Measurements from ENCODE around the gene UBL4B. TPM values are rescaled to one million over a fixed set of nuclear protein-coding genes. Genes with fewer than 3 reads are reported as not detected.

The UBL4B gene
- total RNA-seq, 4 donors from 2014 or later, result 0.41 TPM; not detected in 3

GRCh38 chr1:110085671-110086070 is 26.6 kb upstream of the UBL4B start:
- H3K4me3 ChIP-seq, result no peak overlapping the region
- H3K9me3 ChIP-seq, result no peaks in the 10 kb centered on the region
- peaks cover 6 to 19% (median 10%) of the 10 kb centered on the region in 4 donors for H3K4me1 ChIP-seq
- in situ Hi-C loops (cut with MboI; ENCODE audit: low pct_ligation_motif_present in 1 of 4, low pct_unique_long_range_greater_than_20kb in 1 of 4, low sequenced_read_pairs in 3 of 4), result no loop called here
- no peaks in the 10 kb centered on the region for H3K36me3 ChIP-seq
- intact Hi-C loops (cut with DNase I; ENCODE audit: low total_unique reads), result no loop called here
- H3K27ac ChIP-seq, result no peak overlapping the region
- no peak for DNase-seq
- no peak for TF ChIP-seq CTCF (IDR thresholded peaks at IDR 0.05)
- no peak for TF ChIP-seq POLR2AphosphoS5 (IDR thresholded peaks at IDR 0.05)
- TF ChIP-seq EP300 (IDR thresholded peaks at IDR 0.05; ENCODE audit: low read depth), result no peak
- no peak for TF ChIP-seq POLR2A (IDR thresholded peaks at IDR 0.05)
- 76 to 86% methylated on average over 3 to 5 of the region's 5 CpGs for WGBS, 2 donors (ENCODE audit: low coverage in 1 of 2)
- H3K27me3 ChIP-seq, result peaks cover 56% of the 10 kb centered on the region

- H3K36me3 ChIP-seq, result no peaks in the 10 kb centered on the region
- TF ChIP-seq CTCF (IDR thresholded peaks at IDR 0.05) (no peak), POLR2A (IDR thresholded peaks at IDR 0.05) (no peak), POLR2AphosphoS5 (IDR thresholded peaks at IDR 0.05) (no peak), EP300 (IDR thresholded peaks at IDR 0.05; ENCODE audit: low read depth) (no peak)
- peaks cover 6 to 19% (median 10%) of the 10 kb centered on the region in 4 donors for H3K4me1 ChIP-seq
- no peak overlapping the region for H3K27ac ChIP-seq
- in situ Hi-C loops (cut with MboI; ENCODE audit: low pct_ligation_motif_present in 1 of 4, low pct_unique_long_range_greater_than_20kb in 1 of 4, low sequenced_read_pairs in 3 of 4), result no loop called here
- DNase-seq, result no peak
- no peak overlapping the region for H3K4me3 ChIP-seq
- intact Hi-C loops (cut with DNase I; ENCODE audit: low total_unique reads), result no loop called here
- peaks cover 56% of the 10 kb centered on the region for H3K27me3 ChIP-seq
- no peaks in the 10 kb centered on the region for H3K9me3 ChIP-seq
- WGBS, 2 donors (ENCODE audit: low coverage in 1 of 2), result 89 to 93% methylated on average over 3 to 4 of the region's 4 CpGs
Observed at GRCh38 chr1:110086961-110087360, 25.3 kb upstream of the UBL4B start.

- H3K4me1 ChIP-seq, result peaks cover 6 to 18% (median 10%) of the 10 kb centered on the region in 4 donors
- 29 to 45% methylated on average over 4 to 15 of the region's 15 CpGs for WGBS, 2 donors (ENCODE audit: low coverage in 1 of 2)
- intact Hi-C loops (cut with DNase I; ENCODE audit: low total_unique reads), result no loop called here
- no peak overlapping the region for H3K4me3 ChIP-seq
- no peaks in the 10 kb centered on the region for H3K9me3 ChIP-seq
- TF ChIP-seq CTCF (IDR thresholded peaks at IDR 0.05), result peak; percentile 68 to 78 (median 71)
- TF ChIP-seq POLR2A (IDR thresholded peaks at IDR 0.05), result no peak
- no peak for TF ChIP-seq EP300 (IDR thresholded peaks at IDR 0.05; ENCODE audit: low read depth)
- peak; percentile 47 for DNase-seq
- in situ Hi-C loops (cut with MboI; ENCODE audit: low pct_ligation_motif_present in 1 of 4, low pct_unique_long_range_greater_than_20kb in 1 of 4, low sequenced_read_pairs in 3 of 4), result no loop called here
- no peak overlapping the region for H3K27ac ChIP-seq
- H3K27me3 ChIP-seq, result peaks cover 46% of the 10 kb centered on the region
- no peaks in the 10 kb centered on the region for H3K36me3 ChIP-seq
Observed at GRCh38 chr1:110087812-110088738, 24.2 kb upstream of the UBL4B start.

GRCh38 chr1:110088739-110089316 is 23.4 kb upstream of the UBL4B start:
- intact Hi-C loops (cut with DNase I; ENCODE audit: low total_unique reads) (no loop called here), in situ Hi-C loops (cut with MboI; ENCODE audit: low pct_ligation_motif_present in 1 of 4, low pct_unique_long_range_greater_than_20kb in 1 of 4, low sequenced_read_pairs in 3 of 4) (no loop called here)
- Histone ChIP-seq H3K36me3 (no peaks in the 10 kb centered on the region), H3K27me3 (peaks cover 38% of the 10 kb centered on the region), H3K4me3 (no peak overlapping the region), H3K4me1 (peaks cover 1 to 11% (median 5%) of the 10 kb centered on the region in 4 donors), H3K9me3 (no peaks in the 10 kb centered on the region), H3K27ac (no peak overlapping the region)
- no peak for DNase-seq
- WGBS, 2 donors (ENCODE audit: low coverage in 1 of 2), result 33 to 83% methylated on average over 1 to 10 of the region's 10 CpGs
- no peak for TF ChIP-seq POLR2AphosphoS5 (IDR thresholded peaks at IDR 0.05)
- no peak for TF ChIP-seq CTCF (IDR thresholded peaks at IDR 0.05)
- TF ChIP-seq EP300 (IDR thresholded peaks at IDR 0.05; ENCODE audit: low read depth), result no peak
- TF ChIP-seq POLR2A (IDR thresholded peaks at IDR 0.05), result no peak
